Endometrial microvascular endothelial cells (primary cell): ENCODE measurements around the gene LCAT. TPM values are rescaled to one million over a fixed set of nuclear protein-coding genes. Genes with fewer than 3 reads are reported as not detected.
"Not testable (repeated sequence)": the region's sequence is repeated elsewhere in the genome, so short reads cannot be mapped to it uniquely, and the experiment has no call there.

Experiments
- in situ Hi-C: cut with HindIII; loops from 2 replicates; pipeline ENCODE4 v1.10.0; 2017; ENCODE audit warnings: low sequenced_read_pairs, low pct_unique_long_range_greater_than_20kb; ENCODE audit errors: inconsistent ontology term
- total RNA-seq: library from RNA; depleted of rRNA; stranded (reverse); fragments of >200 nt; gene quantifications from one replicate; pipeline ENCODE4 v1.2.3, GENCODE V29; 2015; ENCODE audit errors: inconsistent ontology term

Gene LCAT
- total RNA-seq = 5.1 TPM

GRCh38 chr16:67943619-67944504 lies at the start of gene LCAT:
Gene LCAT (minus strand): TSS chr16:67944120. CDS start chr16:67944101, 19 bp downstream.
- in situ Hi-C loops = no loop called here

GRCh38 chr16:67993207-67994039 lies 49.5 kb upstream of the LCAT start:
- in situ Hi-C loops = no loop called here

GRCh38 chr16:67992661-67993206 lies 48.8 kb upstream of the LCAT start:
- in situ Hi-C loops = no loop called here

- in situ Hi-C loops = no loop called here
Observed at GRCh38 chr16:67990018-67990386, 46.1 kb upstream of the LCAT start.

GRCh38 chr16:67989322-67990017 lies 45.5 kb upstream of the LCAT start:
- in situ Hi-C loops = no loop called here

- in situ Hi-C loops = no loop called here
Observed at GRCh38 chr16:67988675-67989074, 44.8 kb upstream of the LCAT start.

GRCh38 chr16:67987460-67988160 lies 43.7 kb upstream of the LCAT start:
- in situ Hi-C loops = no loop called here

- in situ Hi-C loops = no loop called here
Observed at GRCh38 chr16:67986949-67987348, 43.0 kb upstream of the LCAT start.

GRCh38 chr16:67982011-67982696 lies 38.2 kb upstream of the LCAT start:
- in situ Hi-C loops = no loop called here

GRCh38 chr16:67979955-67980678 lies 36.2 kb upstream of the LCAT start, which contains the start of gene DPEP3:
Gene DPEP3 (minus strand): TSS chr16:67980499. CDS start chr16:67980380, 119 bp downstream.
- in situ Hi-C loops = no loop called here

- in situ Hi-C loops = no loop called here
Observed at GRCh38 chr16:67977469-67978227, 33.7 kb upstream of the LCAT start.

GRCh38 chr16:67977005-67977404 lies 33.1 kb upstream of the LCAT start:
- in situ Hi-C loops = no loop called here

- in situ Hi-C loops = no loop called here
Observed at GRCh38 chr16:67976205-67976604, 32.3 kb upstream of the LCAT start.

- in situ Hi-C loops = no loop called here
Observed at GRCh38 chr16:67975321-67976105, 31.6 kb upstream of the LCAT start.

GRCh38 chr16:67972285-67972684 lies 28.4 kb upstream of the LCAT start:
- in situ Hi-C loops = not testable (repeated sequence)

GRCh38 chr16:67971111-67971510 lies 27.2 kb upstream of the LCAT start:
- in situ Hi-C loops = no loop called here
